Spleen (tissue), 7 donors: ENCODE results near the gene KAT5.

Experiments used
- POLR2A ChIP-seq, 3 donors: fragments of 450-650 bp; IDR thresholded peaks; one replicate each; pipeline ENCODE4 v1.5.1; 2017; ENCODE audit warnings: antibody characterized with exemption in 3 of 3, mild to moderate bottlenecking in 1 of 3
- TF ChIP-seq, protein P1 (sequence below), 11 experiments: fragments of 200-600 bp in 7 of 11; fragments of 450-650 bp in 4 of 11; sonication (generic) in 4 of 11; IDR thresholded peaks in 8 of 11; conservative IDR thresholded peaks in 3 of 11; 1 replicate in 7 of 11; 2 replicates in 4 of 11; pipeline versions ENCODE4 v1.4.0 to v1.8.0; 2016 to 2021; ENCODE audit warnings: antibody characterized with exemption in 11 of 11, inconsistent platforms in 4 of 11, mild to moderate bottlenecking in 1 of 11
- donor health status: DM: no; HTN: no; CAD: no; lungs with moderate emphysema.
- donor health status: DM: no; HTN: no; CAD: no.
- donor health status: DM: no; HTN: no; CAD: no.

DNA sequence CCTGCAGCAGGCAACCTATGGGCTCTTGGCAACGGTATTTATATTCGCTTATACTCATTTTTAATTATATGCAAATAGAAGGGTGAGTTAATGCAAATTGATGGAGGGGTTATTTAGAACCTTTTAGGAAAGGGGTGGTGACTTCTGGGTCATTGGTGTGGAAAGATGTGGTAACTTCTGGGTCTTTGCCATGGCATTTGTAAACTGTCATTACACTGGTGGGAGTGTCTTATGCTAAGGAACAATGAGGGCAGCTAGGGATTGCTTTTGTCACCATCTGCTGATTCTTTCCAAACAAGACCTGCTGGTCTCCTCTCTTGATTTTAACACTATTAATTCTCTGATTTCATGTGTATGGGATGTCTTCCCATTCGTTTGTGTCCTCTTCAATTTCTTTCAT is 11.7 kb upstream of the KAT5 start:
- TF ChIP-seq, protein P1, sequence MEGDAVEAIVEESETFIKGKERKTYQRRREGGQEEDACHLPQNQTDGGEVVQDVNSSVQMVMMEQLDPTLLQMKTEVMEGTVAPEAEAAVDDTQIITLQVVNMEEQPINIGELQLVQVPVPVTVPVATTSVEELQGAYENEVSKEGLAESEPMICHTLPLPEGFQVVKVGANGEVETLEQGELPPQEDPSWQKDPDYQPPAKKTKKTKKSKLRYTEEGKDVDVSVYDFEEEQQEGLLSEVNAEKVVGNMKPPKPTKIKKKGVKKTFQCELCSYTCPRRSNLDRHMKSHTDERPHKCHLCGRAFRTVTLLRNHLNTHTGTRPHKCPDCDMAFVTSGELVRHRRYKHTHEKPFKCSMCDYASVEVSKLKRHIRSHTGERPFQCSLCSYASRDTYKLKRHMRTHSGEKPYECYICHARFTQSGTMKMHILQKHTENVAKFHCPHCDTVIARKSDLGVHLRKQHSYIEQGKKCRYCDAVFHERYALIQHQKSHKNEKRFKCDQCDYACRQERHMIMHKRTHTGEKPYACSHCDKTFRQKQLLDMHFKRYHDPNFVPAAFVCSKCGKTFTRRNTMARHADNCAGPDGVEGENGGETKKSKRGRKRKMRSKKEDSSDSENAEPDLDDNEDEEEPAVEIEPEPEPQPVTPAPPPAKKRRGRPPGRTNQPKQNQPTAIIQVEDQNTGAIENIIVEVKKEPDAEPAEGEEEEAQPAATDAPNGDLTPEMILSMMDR (IDR thresholded peaks at IDR 0.05 in 8 of 11, conservative IDR thresholded peaks at IDR 0.05 in 3 of 11): no peak
- no peak for TF ChIP-seq POLR2A (IDR thresholded peaks at IDR 0.05)
